Activated B cell treated with CpG ODN at 0.5 μM for 24 hours (primary cell): ENCODE measurements around the gene TGIF1. TPM values are rescaled to one million over a fixed set of nuclear protein-coding genes. Genes with fewer than 3 reads are reported as not detected.

Experiments used
- ATAC-seq: fragments of 200-7000 bp; cut with Tn5 transposase; one replicate; pipeline ENCODE4 v1.10.0; 2021; ENCODE audit warnings: low read depth, mild to moderate bottlenecking, moderate library complexity
- CTCF ChIA-PET: fragments of 350-600 bp; sonication (Branson Sonifier 250); formaldehyde crosslinking; loops from one replicate; lab custom pipeline; 2021; ENCODE audit warnings: antibody characterized with exemption; lab: Charles Lee
- POLR2A ChIA-PET: fragments of 350-600 bp; sonication (Branson Sonifier 250); formaldehyde crosslinking; loops from one replicate; lab custom pipeline; 2021; ENCODE audit warnings: antibody characterized with exemption; lab: Charles Lee
- DNase-seq: peaks from one replicate; pipeline ENCODE4 v3.0.0; 2022
- H3K27ac Mint-ChIP-seq: one replicate; pipeline ENCODE4 v1.8.0; 2020; ENCODE audit warnings: mixed read lengths
- H3K27me3 Mint-ChIP-seq: one replicate; pipeline ENCODE4 v1.8.0; 2021; ENCODE audit warnings: mixed read lengths
- H3K36me3 Mint-ChIP-seq: one replicate; pipeline ENCODE4 v1.8.0; 2021; ENCODE audit warnings: low read depth, mixed read lengths
- H3K4me1 Mint-ChIP-seq: one replicate; pipeline ENCODE4 v1.8.0; 2021; ENCODE audit warnings: mixed read lengths
- H3K4me3 Mint-ChIP-seq: one replicate; pipeline ENCODE4 v1.8.0; 2020; ENCODE audit warnings: mild to moderate bottlenecking, mixed read lengths
- H3K9me3 Mint-ChIP-seq: one replicate; pipeline ENCODE4 v1.8.0; 2020; ENCODE audit warnings: mixed read lengths
- intact Hi-C: fragments of 100-400 bp; cut with micrococcal nuclease; formaldehyde crosslinking; loops from one replicate; pipeline ENCODE4 v1.15.1; 2024
- total RNA-seq: library from RNA; stranded (reverse); gene quantifications from 2 replicates; pipeline ENCODE4 v1.2.3, GENCODE V29; 2022
- TF ChIP-seq, protein P1 (sequence below): fragments of 200-600 bp; IDR thresholded peaks from one replicate; pipeline ENCODE4 v1.8.0; 2022; ENCODE audit warnings: antibody characterized with exemption, mild to moderate bottlenecking

The TGIF1 gene
- total RNA-seq, 1 donor from 2014 or later: 76.3 TPM

DNA sequence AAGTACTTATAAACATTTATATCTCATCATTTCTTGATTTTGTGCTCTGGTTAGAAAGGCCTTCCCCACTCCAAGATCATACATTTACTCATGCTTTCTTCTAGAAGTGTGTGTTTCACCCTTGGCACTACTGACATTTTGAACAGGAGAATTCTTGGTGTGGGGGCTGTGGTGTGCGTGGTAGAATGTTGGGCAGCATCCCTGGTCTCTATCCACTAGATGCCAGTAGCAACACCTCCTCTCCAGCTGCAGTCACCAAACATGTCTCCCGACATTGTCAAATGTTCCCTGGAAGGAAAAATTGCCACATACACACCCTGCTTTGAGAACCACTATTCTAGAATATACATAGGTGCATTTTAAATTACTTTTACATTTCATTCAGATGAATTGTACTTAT, 8.7 kb upstream of the TGIF1 start:
- POLR2A ChIA-PET: no interaction called here

DNA sequence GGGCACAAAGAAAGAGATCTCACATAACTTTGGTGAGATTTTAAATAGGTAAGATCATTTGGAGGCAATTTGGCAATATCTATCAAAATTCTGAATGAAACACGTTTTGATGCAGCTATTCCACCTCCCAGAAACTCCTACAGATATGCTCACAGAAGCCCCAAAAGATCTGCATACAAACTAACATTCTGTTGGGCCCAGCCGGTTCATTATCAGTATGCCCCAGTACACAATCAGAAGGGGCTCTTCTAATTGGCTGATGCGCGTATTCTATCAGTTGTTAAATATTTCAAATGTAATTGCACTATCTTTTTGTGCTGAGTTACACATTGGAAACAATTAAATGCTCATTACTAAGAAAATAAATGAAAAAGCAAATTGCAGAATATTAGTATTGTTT, 7.1 kb upstream of the TGIF1 start:
- Mint-ChIP-seq H3K4me3 (no peak overlapping the region), H3K4me1 (peaks cover 15% of the 10 kb centered on the region), H3K27ac (no peak overlapping the region), H3K27me3 (no peaks in the 10 kb centered on the region), H3K36me3 (peaks cover 2% of the 10 kb centered on the region), H3K9me3 (no peaks in the 10 kb centered on the region)
- no peak for DNase-seq
- no peak for ATAC-seq
- ChIA-PET CTCF (interaction anchor here (1.5 kb wide), 1 partner anchor 12 kb away, joined by 4 read pairs; no protein-coding TSS in a partner anchor), POLR2A (interaction anchor here (1.2 to 1.4 kb wide), 2 partner anchors 9 to 223 kb away, joined by 3 read pairs; no protein-coding TSS in a partner anchor)
- intact Hi-C loops: no loop called here
- TF ChIP-seq, protein P1, sequence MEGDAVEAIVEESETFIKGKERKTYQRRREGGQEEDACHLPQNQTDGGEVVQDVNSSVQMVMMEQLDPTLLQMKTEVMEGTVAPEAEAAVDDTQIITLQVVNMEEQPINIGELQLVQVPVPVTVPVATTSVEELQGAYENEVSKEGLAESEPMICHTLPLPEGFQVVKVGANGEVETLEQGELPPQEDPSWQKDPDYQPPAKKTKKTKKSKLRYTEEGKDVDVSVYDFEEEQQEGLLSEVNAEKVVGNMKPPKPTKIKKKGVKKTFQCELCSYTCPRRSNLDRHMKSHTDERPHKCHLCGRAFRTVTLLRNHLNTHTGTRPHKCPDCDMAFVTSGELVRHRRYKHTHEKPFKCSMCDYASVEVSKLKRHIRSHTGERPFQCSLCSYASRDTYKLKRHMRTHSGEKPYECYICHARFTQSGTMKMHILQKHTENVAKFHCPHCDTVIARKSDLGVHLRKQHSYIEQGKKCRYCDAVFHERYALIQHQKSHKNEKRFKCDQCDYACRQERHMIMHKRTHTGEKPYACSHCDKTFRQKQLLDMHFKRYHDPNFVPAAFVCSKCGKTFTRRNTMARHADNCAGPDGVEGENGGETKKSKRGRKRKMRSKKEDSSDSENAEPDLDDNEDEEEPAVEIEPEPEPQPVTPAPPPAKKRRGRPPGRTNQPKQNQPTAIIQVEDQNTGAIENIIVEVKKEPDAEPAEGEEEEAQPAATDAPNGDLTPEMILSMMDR: no peak

More for the DNA sequence above, 8.7 kb upstream of the TGIF1 start:
- H3K4me3 Mint-ChIP-seq: no peak overlapping the region
- no peaks in the 10 kb centered on the region for H3K9me3 Mint-ChIP-seq
- intact Hi-C loops: no loop called here
- no peak overlapping the region for H3K27ac Mint-ChIP-seq
- H3K36me3 Mint-ChIP-seq: no peaks in the 10 kb centered on the region
- DNase-seq (no peak), ATAC-seq (no peak)
- CTCF ChIA-PET: interaction anchor here (0.6 to 1.5 kb wide), 3 partner anchors 11 to 225 kb away, joined by 3 to 5 read pairs (median 5); no protein-coding TSS in a partner anchor
- peaks cover under 1% of the 10 kb centered on the region for H3K4me1 Mint-ChIP-seq
- TF ChIP-seq, protein P1: no peak
- H3K27me3 Mint-ChIP-seq: no peaks in the 10 kb centered on the region

DNA sequence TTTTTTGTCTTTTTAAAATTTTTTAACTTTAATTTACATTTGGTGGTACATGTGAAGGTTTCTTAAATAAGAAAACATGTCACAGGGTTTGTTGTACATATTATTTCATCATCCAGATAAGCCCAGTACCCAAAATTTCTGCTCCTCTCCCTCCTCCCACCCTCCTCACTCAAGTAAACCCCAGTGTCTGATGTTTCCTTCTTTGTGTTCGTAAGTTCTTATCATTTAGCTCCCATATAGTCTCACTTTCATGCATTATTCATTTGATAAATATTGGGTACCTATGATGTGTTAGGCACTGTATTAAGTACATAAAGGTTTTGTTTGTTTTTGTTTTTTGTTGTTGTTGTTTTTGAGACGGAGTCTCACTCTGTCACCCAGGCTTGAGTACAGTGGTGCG, 5.7 kb upstream of the TGIF1 start:
- intact Hi-C loops: no loop called here
- TF ChIP-seq, protein P1: no peak
- Mint-ChIP-seq H3K9me3 (no peaks in the 10 kb centered on the region), H3K27ac (no peak overlapping the region), H3K4me3 (no peak overlapping the region), H3K27me3 (no peaks in the 10 kb centered on the region), H3K4me1 (peaks cover 21% of the 10 kb centered on the region), H3K36me3 (peaks cover 11% of the 10 kb centered on the region)
- CTCF ChIA-PET: no interaction called here
- DNase-seq (no peak), ATAC-seq (no peak)
- POLR2A ChIA-PET: no interaction called here

GRCh38 chr18:3444954-3445353, 5.0 kb upstream of the TGIF1 start:
- peaks cover 13% of the 10 kb centered on the region for H3K36me3 Mint-ChIP-seq
- H3K27me3 Mint-ChIP-seq: no peaks in the 10 kb centered on the region
- H3K4me1 Mint-ChIP-seq: peaks cover 21% of the 10 kb centered on the region
- POLR2A ChIA-PET: no interaction called here
- TF ChIP-seq, protein P1: no peak
- DNase-seq (no peak), ATAC-seq (no peak)
- no peaks in the 10 kb centered on the region for H3K9me3 Mint-ChIP-seq
- intact Hi-C loops: no loop called here
- CTCF ChIA-PET: no interaction called here
- H3K4me3 Mint-ChIP-seq: no peak overlapping the region
- H3K27ac Mint-ChIP-seq: no peak overlapping the region

DNA sequence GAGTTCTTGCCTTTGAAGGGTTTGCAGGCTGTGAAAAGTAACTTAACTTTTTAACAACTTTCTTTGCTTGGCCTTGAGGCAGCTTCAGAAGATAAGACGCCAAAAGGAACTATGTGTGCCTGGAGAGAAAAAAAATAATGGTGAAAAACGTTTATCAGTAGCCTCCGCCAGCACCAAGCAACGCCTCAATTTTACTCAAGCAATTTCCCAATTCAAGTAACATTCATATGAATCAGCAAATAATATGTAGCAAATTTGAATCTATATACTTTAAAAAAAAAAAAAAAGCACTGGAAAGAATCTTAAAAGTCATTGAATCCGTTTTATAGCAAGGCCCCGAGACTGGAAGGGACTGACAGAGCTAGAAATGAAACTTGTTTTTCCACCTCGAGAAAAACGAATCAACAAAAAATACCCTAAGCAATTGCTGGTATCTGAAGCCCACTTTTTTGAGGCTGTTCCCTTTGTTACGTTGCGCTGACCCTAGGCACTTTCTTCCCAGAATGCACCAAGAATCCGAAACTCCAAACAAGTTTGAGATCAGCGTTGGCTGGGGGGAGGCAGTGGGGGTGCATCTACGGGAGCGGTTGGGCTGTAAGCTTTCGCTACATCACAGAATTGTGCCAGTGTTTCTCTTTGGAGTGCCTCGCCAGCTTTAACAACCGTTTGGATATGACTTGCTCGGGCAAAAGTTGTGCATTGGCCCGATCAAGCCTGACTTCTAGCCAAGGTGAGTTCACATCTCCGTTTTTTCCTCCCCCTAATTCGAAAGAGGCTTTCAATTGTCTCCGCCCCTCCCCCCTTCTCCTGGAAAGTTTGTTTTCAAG, 2.7 kb upstream of the TGIF1 start:
- H3K27ac Mint-ChIP-seq: peak overlapping the region; percentile 100
- no peaks in the 10 kb centered on the region for H3K27me3 Mint-ChIP-seq
- DNase-seq (peak; percentile 31), ATAC-seq (no peak)
- no peaks in the 10 kb centered on the region for H3K9me3 Mint-ChIP-seq
- CTCF ChIA-PET: interaction anchor here (0.6 to 2.7 kb wide), 17 partner anchors 8 to 219 kb away, joined by 3 to 18 read pairs (median 4); no protein-coding TSS in a partner anchor
- H3K36me3 Mint-ChIP-seq: peaks cover 28% of the 10 kb centered on the region
- POLR2A ChIA-PET: interaction anchor here (0.6 to 10.3 kb wide), 40 partner anchors 9 to 217 kb away, joined by 3 to 432 read pairs (median 6); partner anchors contain the start of genes MYL12A and MYL12B
- intact Hi-C loops: no loop called here
- peaks cover 26% of the 10 kb centered on the region for H3K4me1 Mint-ChIP-seq
- H3K4me3 Mint-ChIP-seq: peak overlapping the region; percentile 96
- TF ChIP-seq, protein P1: no peak
